Renal cortex interstitium (tissue), 15 donors: ENCODE data around the gene TFAP2D. TPM values are rescaled to one million over a fixed set of nuclear protein-coding genes. Genes with fewer than 3 reads are reported as not detected.
A peak's percentile ranks its signal among the peaks of the same experiment; 100 is the strongest.

Experiments
- DNase-seq, 11 donors: peaks; one replicate each; pipeline ENCODE4 v3.0.0-alpha.2; 2013; ENCODE audit warnings: low read depth in 9 of 11, low spot score in 4 of 11; ENCODE audit errors: extremely low read depth in 1 of 11
- long read RNA-seq, 16 experiments: transcript quantifications; one replicate each; lab custom pipeline, GENCODE V29; 2026
- polyA plus RNA-seq, 3 donors: library from polyadenylated mRNA; unstranded; fragments of 120-200 nt; gene quantifications; one replicate each; pipeline ENCODE4 v1.2.1, GENCODE V29; 2013; ENCODE audit not compliant: insufficient read length in 3 of 3

The TFAP2D gene
- not detected for polyA plus RNA-seq
- long read RNA-seq, donor 1: 0 reads
- long read RNA-seq, donor 2: 0 reads
- long read RNA-seq, donor 3: 0 reads
- long read RNA-seq, donor 4: 0 reads
- long read RNA-seq, donor 5: 0 reads
- long read RNA-seq, donor 6: 0 reads
- long read RNA-seq, donor 7: 0 reads
- long read RNA-seq, donor 8: 0 reads
- long read RNA-seq, donor 9: 0 reads
- long read RNA-seq, donor 10: 0 reads
- long read RNA-seq, donor 11: 0 reads
- long read RNA-seq, donor 12: 0 reads
- long read RNA-seq, donor 13: 0 reads
- long read RNA-seq, donor 14: 0 reads
- long read RNA-seq, donor 15: 0 reads
- long read RNA-seq, donor 16: 0 reads

- DNase-seq: no peak
Measured at GRCh38 chr6:50713226-50713625, at the start of gene TFAP2D. TFAP2D (plus strand) TSS chr6:50713526; CDS start chr6:50714056, 530 bp downstream.

- DNase-seq: no peak
Measured at GRCh38 chr6:50663806-50664205, 49.5 kb upstream of the TFAP2D start.

DNA sequence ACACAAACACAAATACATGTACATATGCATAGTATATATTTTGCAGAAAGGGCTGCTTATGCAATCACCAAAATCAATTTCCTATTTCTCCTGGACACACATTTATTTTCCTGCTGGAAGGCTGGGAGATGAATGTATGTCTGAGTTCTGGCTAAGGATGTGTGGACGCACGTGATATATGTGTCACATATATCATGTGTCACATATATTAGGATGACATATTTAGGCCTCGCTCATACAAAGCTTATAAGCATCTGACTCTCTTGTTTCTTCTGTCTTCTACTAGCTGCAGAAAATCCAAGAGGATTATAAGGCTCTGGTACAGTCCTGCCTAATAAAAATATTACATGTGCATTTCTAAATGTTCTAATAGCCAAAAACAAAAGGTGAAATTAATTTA lies 47.2 kb upstream of the TFAP2D start:
- DNase-seq: no peak

GRCh38 chr6:50681213-50681824 lies 32.0 kb upstream of the TFAP2D start:
- no peak for DNase-seq

DNA sequence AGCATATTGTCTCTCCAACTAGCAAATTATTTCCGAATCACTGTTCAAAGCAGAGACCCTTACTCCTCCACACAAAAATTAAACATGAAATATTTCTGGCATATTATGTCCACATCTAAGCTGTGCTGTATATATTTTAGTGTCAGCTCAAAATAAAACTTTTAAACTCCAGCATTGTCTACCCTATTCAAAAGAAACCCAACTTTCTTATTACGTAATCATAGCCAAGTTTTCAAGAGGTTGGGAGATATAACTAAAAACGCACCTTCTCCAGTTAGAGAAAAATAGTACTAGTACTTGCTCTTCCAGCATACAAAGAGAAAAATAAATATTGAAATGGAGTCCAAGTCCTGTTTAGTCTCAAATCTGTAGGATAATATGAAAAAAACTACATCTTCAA lies 24.1 kb upstream of the TFAP2D start:
- DNase-seq: no peak

GRCh38 chr6:50691814-50692495 lies 21.4 kb upstream of the TFAP2D start:
- DNase-seq: no peak

- no peak for DNase-seq
Measured at GRCh38 chr6:50698546-50698945, 14.8 kb upstream of the TFAP2D start.

DNA sequence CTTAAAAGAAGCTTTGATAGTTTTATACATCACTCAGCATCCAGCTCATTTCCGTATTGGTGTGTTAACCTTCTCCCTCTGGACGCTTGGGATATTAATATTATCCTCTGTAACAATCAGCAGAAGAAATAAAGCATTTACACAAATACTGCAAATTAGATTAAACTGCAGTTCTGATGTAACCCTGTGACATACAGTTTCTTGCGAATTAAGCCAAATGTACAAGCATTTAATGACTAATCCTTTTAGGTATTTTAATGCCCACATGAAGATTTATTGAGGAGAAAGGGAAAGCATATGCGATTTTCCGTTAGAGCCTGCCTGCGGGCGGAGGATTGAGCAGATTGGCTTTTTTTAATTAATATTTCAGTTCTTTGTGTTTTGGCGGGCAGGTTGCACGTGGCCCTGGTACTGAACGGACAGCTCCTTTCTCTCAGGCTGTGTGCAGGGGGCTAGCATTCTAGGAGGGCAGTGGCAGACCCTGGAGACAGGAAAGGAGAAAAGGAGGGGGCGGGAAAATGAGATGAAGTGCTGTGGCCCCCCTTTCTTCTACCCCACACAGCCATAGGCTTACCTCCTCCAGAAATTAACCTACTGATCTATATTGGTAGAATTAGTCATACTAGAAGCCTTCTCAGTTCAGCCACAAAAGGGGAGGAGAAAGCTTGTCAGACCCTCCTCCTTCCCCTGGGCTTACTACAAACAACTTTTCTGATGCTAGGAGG lies 14.1 kb upstream of the TFAP2D start:
- DNase-seq: peak in 6 of 11 donors; percentile 7 to 31 (median 9)

- no peak for DNase-seq
Measured at GRCh38 chr6:50706575-50706974, 6.8 kb upstream of the TFAP2D start.

- DNase-seq: no peak
Measured at GRCh38 chr6:50707191-50707590, 6.1 kb upstream of the TFAP2D start.

- no peak for DNase-seq
Measured at GRCh38 chr6:50707652-50708300, 5.5 kb upstream of the TFAP2D start.

GRCh38 chr6:50708664-50709365 lies 4.5 kb upstream of the TFAP2D start:
- DNase-seq: no peak

- DNase-seq: no peak
Measured at GRCh38 chr6:50709366-50709734, 4.0 kb upstream of the TFAP2D start.

DNA sequence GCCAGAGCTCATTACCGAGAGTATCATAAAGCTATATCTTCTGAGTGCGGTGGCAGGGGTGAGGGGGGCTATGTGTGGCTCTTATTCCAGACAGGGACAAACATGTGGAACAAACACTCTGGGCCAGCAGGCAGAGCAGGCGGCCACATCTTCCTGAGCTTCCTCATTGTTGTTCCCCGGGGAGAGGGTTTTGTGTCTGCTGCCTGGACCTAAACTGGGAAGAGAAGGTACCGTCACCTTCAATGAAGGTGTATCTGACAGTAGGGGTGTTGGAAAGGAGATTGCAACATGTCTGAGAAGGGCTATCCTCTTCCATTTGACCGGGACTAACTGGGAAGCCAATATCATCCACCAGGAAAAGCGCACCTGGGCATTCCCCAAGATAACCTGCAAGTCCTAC lies 1.6 kb upstream of the TFAP2D start:
- DNase-seq: no peak

DNA sequence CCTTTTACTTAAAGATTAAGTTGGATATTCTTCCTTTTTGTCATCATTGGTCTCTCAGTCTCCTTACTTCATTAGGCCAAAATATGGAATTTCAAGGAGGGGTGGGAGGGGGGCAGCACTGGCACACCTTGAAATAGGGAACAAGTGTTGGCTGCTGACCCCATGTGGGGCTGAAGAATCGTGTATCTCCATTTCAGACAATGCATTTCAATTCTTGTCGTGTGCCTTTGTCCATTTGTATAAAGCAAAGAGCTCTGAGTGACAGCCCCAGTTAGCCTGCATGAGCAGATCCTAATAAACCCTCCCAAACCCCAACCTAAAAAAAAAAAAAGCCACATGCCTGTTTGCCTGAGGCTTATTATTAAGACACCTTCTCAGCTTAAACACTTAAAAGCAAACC lies 1.0 kb upstream of the TFAP2D start:
- no peak for DNase-seq

- no peak for DNase-seq
Measured at GRCh38 chr6:50713977-50714486, 706 bp downstream of the TFAP2D start.

- DNase-seq: no peak
Measured at GRCh38 chr6:50714487-50715379, 1.4 kb downstream of the TFAP2D start.
